ELR (cell line): ENCODE data around the gene SYTL3.
"Not testable (repeated sequence)": the region's sequence is repeated elsewhere in the genome, so short reads cannot be mapped to it uniquely, and the experiment has no call there.

Source experiments
- DNase-seq: peaks from one replicate; pipeline ENCODE4 v3.0.0-alpha.2; 2015; ENCODE audit warnings: low read depth

SYTL3 gene

DNA sequence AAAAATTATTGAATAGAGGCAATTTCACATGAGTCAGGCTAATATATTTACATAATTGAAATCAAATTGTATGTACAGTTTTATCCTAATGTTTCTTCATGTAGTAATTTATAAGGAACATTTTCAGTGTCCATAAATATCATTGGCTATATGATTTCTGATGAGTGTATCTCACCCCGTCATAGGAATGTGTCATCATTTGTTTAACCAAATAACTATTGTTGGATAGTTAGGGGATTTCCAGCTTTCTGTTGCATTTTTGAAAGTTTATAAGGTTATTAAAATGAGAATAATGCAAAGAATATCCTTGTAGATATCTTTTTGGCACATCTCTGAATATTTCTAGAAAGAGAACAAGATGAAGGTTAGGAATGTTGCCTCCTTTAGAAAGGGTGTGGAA lies 39.0 kb downstream of the SYTL3 start:
- peak; percentile 79 for DNase-seq

GRCh38 chr6:158694913-158695312 lies 45.1 kb downstream of the SYTL3 start:
- DNase-seq = no peak

- peak; percentile 24 for DNase-seq
Observed at GRCh38 chr6:158697811-158698210, 48.0 kb downstream of the SYTL3 start.

DNA sequence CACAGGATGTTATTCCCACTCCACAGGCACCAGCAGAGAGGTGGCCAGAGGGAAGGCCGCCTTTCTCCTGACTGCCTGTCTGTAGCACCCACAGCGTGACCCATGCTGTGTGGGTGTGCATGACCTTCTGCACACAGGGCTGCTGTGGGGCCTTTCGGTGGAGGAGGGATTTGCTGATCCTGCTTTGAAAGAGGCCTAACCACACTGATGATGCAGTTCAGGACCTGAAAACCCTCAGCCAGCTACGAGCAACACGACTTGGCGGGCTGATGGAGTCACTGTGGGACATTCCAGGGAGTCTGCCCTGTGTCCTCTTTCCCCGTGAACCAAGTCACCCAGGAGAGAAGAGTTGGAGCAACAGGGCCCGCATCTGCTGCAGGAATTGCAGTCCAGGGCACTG lies 49.1 kb downstream of the SYTL3 start:
- DNase-seq = no peak

DNA sequence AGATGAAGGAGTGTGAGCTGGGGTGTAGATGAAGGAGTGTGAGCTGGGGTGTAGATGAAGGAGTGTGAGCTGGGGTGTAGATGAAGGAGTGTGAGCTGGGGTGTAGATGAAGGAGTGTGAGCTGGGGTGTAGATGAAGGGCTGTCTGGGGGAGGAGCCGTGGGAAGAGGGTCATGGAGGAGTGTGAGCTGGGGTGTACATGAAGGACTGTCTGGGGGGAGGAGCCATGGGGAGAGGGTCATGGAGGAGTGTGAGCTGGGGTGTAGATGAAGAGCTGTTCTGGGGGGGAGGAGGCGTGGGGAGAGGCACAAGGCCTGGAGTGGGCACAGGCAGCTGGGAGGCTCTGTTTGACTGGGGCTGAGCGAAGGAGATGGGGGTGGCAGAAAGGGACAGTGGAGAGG lies 51.4 kb downstream of the SYTL3 start:
- not testable (repeated sequence) for DNase-seq

DNA sequence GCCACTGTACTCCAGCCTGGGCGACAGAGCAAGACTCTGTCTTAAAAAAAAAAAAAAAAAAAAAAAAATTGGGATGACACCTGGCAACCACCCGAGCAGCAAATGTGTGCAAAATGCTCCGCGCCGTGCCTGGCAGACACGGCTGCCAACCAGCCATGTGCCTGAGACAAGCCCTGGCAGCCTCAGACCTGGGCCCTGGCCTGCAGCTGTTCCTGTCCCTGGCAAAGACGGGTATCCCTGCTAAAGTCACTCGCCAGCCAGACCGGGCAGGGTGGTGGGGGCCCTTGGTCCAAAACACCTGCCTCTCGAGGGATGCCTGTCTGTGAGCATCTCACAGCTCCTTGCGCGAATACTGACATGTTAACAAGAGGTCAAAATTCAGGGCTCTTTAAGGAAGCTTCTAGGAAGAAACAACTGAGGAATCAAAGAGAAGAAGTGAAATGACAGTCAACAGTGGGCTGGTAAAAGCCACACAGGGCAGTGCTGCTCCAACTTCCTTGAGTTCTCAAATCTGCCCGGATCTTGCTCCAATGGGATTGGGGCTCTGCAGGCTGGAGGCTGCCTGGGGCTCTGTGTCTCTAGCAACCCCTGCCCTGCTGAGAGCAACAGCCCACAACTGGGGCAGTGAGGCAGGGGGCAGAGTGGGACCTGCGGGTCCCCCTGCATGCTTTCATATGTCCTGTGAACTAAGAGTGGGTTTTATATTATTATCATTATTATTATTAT lies 53.4 kb downstream of the SYTL3 start:
- DNase-seq = no peak

DNA sequence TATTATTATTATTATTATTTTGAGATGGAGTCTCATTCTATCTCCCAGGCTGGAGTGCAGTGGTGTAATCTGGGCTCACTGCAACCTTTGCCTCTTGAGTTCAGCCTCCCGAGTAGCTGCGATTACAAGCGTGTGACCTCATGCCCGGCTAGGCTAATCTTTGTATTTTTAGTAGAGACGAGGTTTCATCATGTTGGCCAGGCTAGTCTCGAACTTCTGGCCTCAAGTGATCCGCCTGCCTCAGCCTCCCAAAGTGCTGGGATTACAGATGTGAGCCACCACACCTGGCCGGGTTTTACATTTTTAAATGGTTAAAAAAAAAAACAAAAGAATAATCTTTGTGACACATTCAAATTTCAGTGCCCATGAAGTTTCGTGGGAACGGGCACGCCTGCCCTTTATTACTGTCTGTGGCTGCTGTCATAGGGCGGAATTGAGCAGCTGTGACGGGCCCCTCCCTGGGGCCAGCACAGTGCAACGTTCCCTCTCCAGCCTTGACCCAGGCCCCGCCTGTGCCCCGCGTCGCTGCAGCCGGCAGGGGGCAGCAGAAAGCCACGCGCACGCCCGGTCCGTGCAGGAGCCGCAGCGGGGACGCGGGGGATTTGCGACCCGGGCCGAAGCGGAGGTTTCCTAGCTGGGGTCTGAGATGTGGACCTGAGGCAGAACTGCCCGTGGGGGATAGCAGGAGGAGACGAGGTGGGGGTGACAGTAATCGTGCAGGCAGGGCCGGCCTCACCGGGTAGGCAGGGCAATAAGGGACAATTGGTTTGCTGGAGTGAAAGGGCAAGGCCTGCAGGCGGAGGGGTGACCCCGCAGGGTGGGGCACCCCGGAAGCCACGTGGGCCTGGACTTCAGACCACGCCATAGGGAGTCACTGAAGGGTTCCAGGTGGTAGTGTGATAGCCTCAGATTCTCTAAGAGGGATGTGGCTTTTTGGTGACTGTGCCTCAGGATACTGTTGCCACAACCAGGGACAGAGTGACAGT lies 54.3 kb downstream of the SYTL3 start:
- peak; percentile 77 for DNase-seq

DNA sequence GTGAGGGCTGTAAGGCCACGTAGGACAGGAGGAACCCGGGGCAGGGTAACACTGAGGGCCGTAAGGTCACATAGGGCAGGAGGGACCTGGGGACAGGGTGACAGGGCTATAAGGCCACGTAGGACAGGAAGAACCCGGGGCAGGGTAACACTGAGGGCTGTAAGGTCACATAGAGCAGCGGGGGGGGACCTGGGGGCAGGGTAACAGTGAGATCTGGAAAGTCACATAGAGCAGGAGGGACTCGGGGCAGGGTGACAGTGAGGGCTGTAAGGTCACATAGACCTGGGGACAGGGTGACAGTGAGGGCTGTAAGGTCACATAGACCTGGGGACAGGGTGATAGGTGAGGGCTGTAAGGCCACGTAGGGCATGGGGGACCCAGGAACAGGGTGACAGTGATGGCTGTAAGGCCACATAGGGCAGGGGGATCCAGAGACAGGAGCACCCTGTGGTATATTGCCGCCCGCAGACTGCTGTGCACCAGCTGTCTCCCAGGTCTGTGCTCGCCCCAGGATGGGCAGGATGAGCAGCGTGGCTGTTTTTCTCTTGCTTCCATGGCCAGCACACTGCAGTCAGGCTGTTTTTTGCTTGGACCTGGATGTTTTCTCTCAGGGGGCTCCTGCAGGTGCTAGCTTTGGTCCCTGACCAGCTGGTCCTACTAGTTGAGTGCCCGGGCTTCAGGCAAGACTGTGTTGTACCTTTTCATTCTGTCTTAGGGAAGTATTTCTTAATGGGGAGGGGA lies 55.7 kb downstream of the SYTL3 start:
- no peak for DNase-seq

- peak; percentile 81 for DNase-seq
Observed at GRCh38 chr6:158706369-158706982, 56.6 kb downstream of the SYTL3 start.

- DNase-seq = peak; percentile 76
Observed at GRCh38 chr6:158707120-158707820, 57.4 kb downstream of the SYTL3 start.

DNA sequence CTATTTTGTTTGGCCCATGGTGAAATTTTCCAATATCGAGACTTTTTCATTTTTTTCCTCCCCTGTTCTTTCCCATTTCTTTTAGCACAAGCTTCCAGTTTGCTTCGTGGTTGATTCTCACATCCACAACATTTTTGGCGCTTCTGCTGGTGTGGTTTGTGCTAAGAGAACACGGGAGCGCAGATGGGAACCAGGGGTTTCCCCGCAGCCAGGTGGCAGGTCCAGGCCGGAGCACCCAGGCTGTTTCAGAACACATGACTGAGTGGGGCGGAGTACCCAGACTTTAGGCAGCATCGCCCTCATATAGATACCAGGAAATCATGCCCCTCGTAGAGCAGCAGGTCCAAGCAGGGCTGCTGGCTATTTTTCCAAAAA lies 58.0 kb downstream of the SYTL3 start:
- no peak for DNase-seq

- DNase-seq = no peak
Observed at GRCh38 chr6:158708239-158708638, 58.4 kb downstream of the SYTL3 start.

DNA sequence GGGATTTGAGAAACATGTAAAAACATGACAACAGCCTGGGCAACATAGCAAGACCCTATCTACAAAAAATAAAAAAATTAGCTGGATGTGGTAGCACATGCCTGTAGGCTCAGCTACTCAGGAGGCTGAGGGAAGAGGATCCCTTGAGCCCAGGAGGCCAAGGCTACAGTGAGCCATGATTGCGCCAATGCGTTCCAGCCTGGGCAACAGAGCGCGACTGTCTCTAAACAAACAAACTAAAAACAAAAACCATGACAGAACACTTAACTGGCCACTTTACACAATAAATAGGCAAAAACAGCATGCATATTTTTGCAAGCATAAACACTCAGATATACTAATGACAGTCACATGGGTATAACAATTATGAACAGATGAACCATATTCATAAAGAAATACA lies 60.0 kb downstream of the SYTL3 start:
- DNase-seq = no peak

- no peak for DNase-seq
Observed at GRCh38 chr6:158711264-158711663, 61.4 kb downstream of the SYTL3 start.

DNA sequence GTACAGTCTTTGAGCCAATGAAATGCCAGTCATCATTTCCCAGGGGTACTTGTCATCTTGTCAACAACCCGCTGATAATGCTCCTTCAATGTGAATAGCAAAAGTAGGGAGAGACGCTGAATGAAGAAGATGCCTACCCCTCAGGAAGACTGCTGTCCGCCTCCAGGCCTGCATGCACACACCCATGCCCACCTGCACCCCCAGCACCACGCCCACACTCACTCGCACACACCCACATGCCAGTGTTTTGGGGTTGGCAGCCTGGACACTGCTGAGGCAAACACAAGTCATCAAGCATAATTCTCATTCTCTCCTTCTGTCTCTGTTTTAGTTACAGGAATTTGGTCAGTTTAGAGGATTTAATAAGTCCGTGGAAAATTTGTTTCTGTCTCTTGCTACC lies 63.6 kb downstream of the SYTL3 start:
- DNase-seq = no peak

- DNase-seq = no peak
Observed at GRCh38 chr6:158714706-158715105, 64.9 kb downstream of the SYTL3 start.

DNA sequence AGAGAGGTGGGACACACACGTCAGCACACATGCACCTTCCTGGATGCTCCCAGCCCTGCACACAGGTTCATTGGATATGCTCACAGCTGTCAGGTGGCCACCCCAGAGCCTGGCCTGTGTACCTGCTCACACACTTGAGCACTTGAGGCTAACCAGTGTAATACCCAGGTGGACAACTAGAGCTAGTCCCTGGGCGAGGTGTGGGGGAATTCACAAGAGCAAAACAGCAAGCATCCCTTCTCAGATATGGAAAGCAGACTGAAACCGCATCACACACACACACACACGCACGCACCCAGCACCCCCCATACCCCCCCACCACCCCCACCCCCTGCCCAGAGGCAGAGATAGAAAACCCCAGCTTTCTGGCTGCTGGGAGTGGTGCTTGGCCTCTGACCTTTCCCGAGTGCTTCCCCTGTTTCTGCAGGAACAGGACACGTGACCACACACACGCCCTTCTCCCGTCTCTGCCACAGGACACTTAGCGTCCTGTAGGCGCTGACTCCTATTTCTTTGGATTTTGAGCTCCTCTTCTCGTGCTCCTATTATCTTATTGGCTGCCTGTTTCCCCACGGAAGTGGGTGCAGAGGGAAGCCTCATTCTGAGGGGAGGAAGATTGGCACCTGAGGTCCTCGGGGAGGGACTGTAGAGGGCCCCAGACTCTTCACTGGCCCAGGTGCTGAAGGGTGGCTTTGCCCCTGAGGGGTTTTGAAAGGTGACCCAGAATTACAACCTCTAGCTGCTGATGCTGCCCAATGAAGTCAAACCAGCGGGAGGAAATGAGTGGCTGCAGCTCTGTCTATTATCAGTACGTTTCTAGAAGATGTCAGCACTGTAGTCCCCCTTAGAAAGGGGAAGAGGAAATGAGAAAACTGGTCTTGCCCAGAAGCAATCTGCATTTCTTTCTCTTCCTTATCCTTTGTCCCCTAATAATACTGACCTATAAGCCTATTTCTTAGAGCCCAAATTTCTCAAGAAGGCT lies 65.8 kb downstream of the SYTL3 start:
- DNase-seq = no peak

- DNase-seq = no peak
Observed at GRCh38 chr6:158717341-158718330, 67.8 kb downstream of the SYTL3 start.

DNA sequence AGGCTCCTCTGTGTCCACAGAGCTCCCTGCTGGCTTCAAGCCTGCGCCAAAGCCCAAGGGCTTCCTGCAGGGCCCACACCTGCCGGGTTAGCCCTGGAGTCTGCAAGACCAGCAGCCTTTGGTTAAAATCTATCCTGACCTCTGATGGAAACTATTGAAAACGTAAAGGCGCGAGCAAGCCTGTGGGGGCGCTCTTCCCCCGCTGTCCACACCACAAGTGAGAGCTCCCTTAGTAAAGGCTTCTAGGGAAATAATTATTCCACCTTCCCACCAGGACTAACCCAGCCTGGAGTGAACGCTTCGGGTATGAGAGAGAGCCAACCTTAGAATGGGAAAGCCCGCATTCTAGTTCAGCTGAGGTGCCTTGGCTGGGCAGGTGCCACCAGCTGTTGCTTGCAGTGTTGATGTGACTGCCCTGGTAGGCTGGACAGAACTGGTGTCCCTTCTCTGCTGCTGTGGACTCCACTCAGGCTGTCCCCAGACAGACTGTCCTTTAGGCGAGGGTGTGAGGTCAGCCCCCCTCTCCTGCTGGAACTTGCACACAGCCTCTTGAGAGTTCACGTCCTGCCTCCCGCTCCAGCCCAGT lies 68.7 kb downstream of the SYTL3 start:
- DNase-seq = no peak
